Umbilical cord (tissue), 2 donors: ENCODE data around the gene GNAT2. TPM values are rescaled to one million over a fixed set of nuclear protein-coding genes. Genes with fewer than 3 reads are reported as not detected.

Source experiments
- DNase-seq: peaks from one replicate; pipeline ENCODE4 v3.0.0-alpha.2; 2015; ENCODE audit warnings: low spot score
- total RNA-seq: library from RNA; depleted of rRNA; stranded (reverse); fragments of >200 nt; gene quantifications from one replicate; pipeline ENCODE4 v1.2.3, GENCODE V29; 2014; ENCODE audit warnings: low replicate concordance; ENCODE audit not compliant: insufficient read depth

Gene GNAT2
- total RNA-seq, 1 donor from 2014 or later, result not detected

- no peak for DNase-seq
Observed at GRCh38 chr1:109628540-109629321, 9.3 kb upstream of the GNAT2 start.

- no peak for DNase-seq
Observed at GRCh38 chr1:109627692-109628399, 8.4 kb upstream of the GNAT2 start.

GRCh38 chr1:109626682-109627408 is 7.4 kb upstream of the GNAT2 start:
- DNase-seq, result no peak

GRCh38 chr1:109625601-109626560 is 6.5 kb upstream of the GNAT2 start:
- DNase-seq, result peak; percentile 44

GRCh38 chr1:109625176-109625575 is 5.8 kb upstream of the GNAT2 start:
- DNase-seq, result no peak

GRCh38 chr1:109624201-109625010 is 5.0 kb upstream of the GNAT2 start:
- DNase-seq, result peak; percentile 76

- DNase-seq, result peak; percentile 91
Observed at GRCh38 chr1:109623601-109624161, 4.3 kb upstream of the GNAT2 start.

GRCh38 chr1:109622895-109623294 is 3.5 kb upstream of the GNAT2 start:
- no peak for DNase-seq

GRCh38 chr1:109622137-109622892 is 2.9 kb upstream of the GNAT2 start:
- no peak for DNase-seq

- DNase-seq, result peak; percentile 46
Observed at GRCh38 chr1:109621379-109622136, 2.1 kb upstream of the GNAT2 start.

- peak; percentile 99 for DNase-seq
Observed at GRCh38 chr1:109620841-109621286, 1.4 kb upstream of the GNAT2 start.

- DNase-seq, result peak; percentile 88
Observed at GRCh38 chr1:109620401-109620791, 980 bp upstream of the GNAT2 start.

GRCh38 chr1:109618661-109619575 is 498 bp downstream of the GNAT2 start:
- no peak for DNase-seq

GRCh38 chr1:109617291-109617801 is 2.1 kb downstream of the GNAT2 start:
- peak; percentile 71 for DNase-seq

- DNase-seq, result no peak
Observed at GRCh38 chr1:109616391-109616790, 3.0 kb downstream of the GNAT2 start.

- peak; percentile 38 for DNase-seq
Observed at GRCh38 chr1:109615879-109616278, 3.5 kb downstream of the GNAT2 start.
